K562 (cell line): ENCODE measurements around the gene NR5A2. TPM values are rescaled to one million over a fixed set of nuclear protein-coding genes. Genes with fewer than 3 reads are reported as not detected.

Experiments used
- ATAC-seq: fragments of 200-7000 bp; cut with Tn5 transposase; 3 replicates; pipeline ENCODE4 v1.9.1; 2020; ENCODE audit warnings: moderate library complexity
- BruUV-seq: library from RNA; stranded (reverse); fragments of 400-500 nt; replicated peaks from 2 replicates; lab custom pipeline; 2021; lab: Mats Ljungman, UMichigan
- CTCF ChIA-PET: fragments of 300-600 bp; formaldehyde crosslinking; extraction: SDS; loops from one replicate; lab custom pipeline; 2021; ENCODE audit warnings: low intra/inter-chr PET ratio; lab: Yijun Ruan, JAX
- POLR2A ChIA-PET: fragments of 300-600, 350-650 bp; sonication (Branson Sonifier 250); formaldehyde crosslinking; extraction: SDS; loops from one replicate; lab custom pipeline; 2021; ENCODE audit warnings: antibody characterized with exemption, inconsistent platforms; lab: Yijun Ruan, JAX
- DNase-seq, 4 experiments: peaks; one replicate each; pipeline versions ENCODE4 v3.0.0 to v3.0.0-alpha.2; 2011 to 2018; ENCODE audit warnings: low spot score in 3 of 4, mixed read lengths in 3 of 4; ENCODE audit errors: extremely low read depth in 1 of 4
- FAIRE-seq: peaks from 2 replicates; lab custom pipeline; 2011; peaks lifted over from hg19 to GRCh38; lab: Jason Lieb, UNC
- H2AFZ ChIP-seq: 2 replicates; pipeline ENCODE4 v1.6.0; 2011; ENCODE audit warnings: low read depth, low read length, control low read depth, inconsistent platforms
- H3K27ac ChIP-seq: fragments of 200-600 bp; 3 replicates; pipeline ENCODE4 v1.8.0; 2011; ENCODE audit warnings: low read depth, mild to moderate bottlenecking, control low read depth, inconsistent platforms, low read length, moderate library complexity, mixed read lengths; ENCODE audit errors: extremely low read depth
- H3K27me3 ChIP-seq, 2 experiments: fragments of 300-600 bp in 1 of 2; 2 replicates in 1 of 2; 3 replicates in 1 of 2; pipeline versions ENCODE4 v1.6.0 to v1.8.0; 2011; ENCODE audit warnings: inconsistent platforms in 2 of 2, low read length in 2 of 2, mild to moderate bottlenecking in 1 of 2, mixed read lengths in 1 of 2, moderate library complexity in 1 of 2; ENCODE audit not compliant: control insufficient read depth in 2 of 2, insufficient read depth in 2 of 2
- H3K36me3 ChIP-seq: fragments of 300-600 bp; 3 replicates; pipeline ENCODE4 v1.8.0; 2011; ENCODE audit warnings: mild to moderate bottlenecking, low read length, inconsistent platforms; ENCODE audit not compliant: control insufficient read depth, insufficient read depth
- H3K4me1 ChIP-seq, 2 experiments: fragments of 200-600 bp in 1 of 2; replicated peaks in 1 of 2; 2 replicates in 1 of 2; 3 replicates in 1 of 2; pipeline versions ENCODE4 v1.5.1 to v1.8.0; 2011; ENCODE audit warnings: inconsistent platforms in 2 of 2, low read length in 2 of 2, mild to moderate bottlenecking in 1 of 2, mixed read lengths in 1 of 2, moderate library complexity in 1 of 2; ENCODE audit not compliant: control insufficient read depth in 2 of 2, insufficient read depth in 2 of 2
- H3K4me2 ChIP-seq: 2 replicates; pipeline ENCODE4 v1.6.1; 2011; ENCODE audit warnings: low read length, control low read depth, inconsistent platforms, mixed read lengths; ENCODE audit not compliant: insufficient read depth
- H3K4me3 ChIP-seq: fragments of 200-600 bp; sonication (generic), shearing (Covaris generic); 2 replicates; pipeline ENCODE4 v1.5.1; 2016; ENCODE audit warnings: control low read depth, inconsistent platforms
- H3K79me2 ChIP-seq: fragments of 200-600 bp; 3 replicates; pipeline ENCODE4 v1.8.0; 2011; ENCODE audit warnings: low read length, inconsistent platforms; ENCODE audit not compliant: control insufficient read depth, insufficient read depth
- H3K9ac ChIP-seq, 2 experiments: 2 replicates each; pipeline versions ENCODE4 v1.6.0 to v1.6.1; 2011; ENCODE audit warnings: low read depth in 2 of 2, low read length in 2 of 2, control low read depth in 1 of 2, inconsistent platforms in 1 of 2, mild to moderate bottlenecking in 1 of 2, mixed read lengths in 1 of 2; ENCODE audit not compliant: insufficient read depth in 1 of 2
- H3K9me1 ChIP-seq: one replicate; pipeline ENCODE4 v1.6.0; 2011; ENCODE audit warnings: inconsistent platforms, mild to moderate bottlenecking, low read length, moderate library complexity; ENCODE audit not compliant: control insufficient read depth, insufficient read depth
- H3K9me3 ChIP-seq: replicated peaks from 2 replicates; pipeline ENCODE4 v1.5.1; 2011; ENCODE audit warnings: low read depth, low read length, inconsistent platforms; ENCODE audit not compliant: control insufficient read depth, insufficient read depth
- H4K20me1 ChIP-seq: replicated peaks from 2 replicates; pipeline ENCODE4 v1.6.1; 2011; ENCODE audit warnings: low read length, inconsistent platforms, mixed read lengths; ENCODE audit not compliant: control insufficient read depth, insufficient read depth
- ESRRA ChIP-seq: fragments of 450-650 bp; IDR thresholded peaks from 2 replicates; pipeline ENCODE4 v1.6.1; 2014; ENCODE audit warnings: low read depth, mild to moderate bottlenecking, moderate library complexity, borderline replicate concordance
- FUS ChIP-seq: fragments of 200-400 bp; formaldehyde crosslinking; optimal IDR thresholded peaks from 2 replicates; pipeline ENCODE3; 2017; ENCODE audit warnings: low read depth, low read length
- HOMEZ ChIP-seq: fragments of 250-450 bp; sonication (Bioruptor Pico); IDR thresholded peaks from 2 replicates; pipeline ENCODE4 v1.4.0; 2020; ENCODE audit warnings: mild to moderate bottlenecking, moderate library complexity
- PREB ChIP-seq: sonication (generic); formaldehyde crosslinking; IDR thresholded peaks from 2 replicates; pipeline ENCODE4 v1.8.1; 2023; ENCODE audit warnings: mild to moderate bottlenecking, missing genetic modification reagents
- ZBTB5 ChIP-seq: fragments of 450-650 bp; IDR thresholded peaks from 2 replicates; pipeline ENCODE4 v1.6.1; 2017; ENCODE audit warnings: antibody characterized with exemption
- WGBS: fragments of 100-300 bp; shearing (Covaris generic); methylation state at CpG from one replicate; pipeline ENCODE4 v1.1.6; 2016; ENCODE audit warnings: low coverage, mixed read lengths; ENCODE audit not compliant: insufficient coverage; ENCODE audit errors: missing lambda C conversion rate; 5-methylcytosine and 5-hydroxymethylcytosine counted together
- in situ Hi-C: fragments of 300-500 bp; cut with MboI; formaldehyde crosslinking; loops from 4 replicates; pipeline ENCODE4 v1.15.0; 2018; ENCODE audit warnings: inconsistent platforms, mixed read lengths
- intact Hi-C: fragments of 100-400 bp; cut with micrococcal nuclease; formaldehyde crosslinking; loops from 2 replicates; pipeline ENCODE4 v1.14.2; 2022
- polyA plus RNA-seq, 8 experiments: library from polyadenylated mRNA; depleted of rRNA in 4 of 8; stranded (reverse) in 5 of 8; unstranded in 3 of 8; fragments of >200 nt; fragmentation: Nextera tagmentation in 2 of 8; fragmentation: Illumina TruSeq in 1 of 8; extraction: Ambion mirVana in 2 of 8; extraction: Trizol in 1 of 8; gene quantifications; 2 replicates each; pipeline versions ENCODE4 v1.2.1 to v1.2.3, GENCODE V29; 2011 to 2014; ENCODE audit warnings: inconsistent platforms in 1 of 8, missing spikeins in 1 of 8
- total RNA-seq, 7 experiments: library from RNA; depleted of rRNA in 6 of 7; stranded (reverse); fragments of >200 nt in 6 of 7; fragmentation: Illumina TruSeq in 2 of 7; extraction: Trizol in 2 of 7; gene quantifications; 2 replicates each; pipeline versions ENCODE4 v1.2.1 to v1.2.3, GENCODE V29; 2011 to 2021; ENCODE audit warnings: low replicate concordance in 1 of 7

The NR5A2 gene
- total and polyA plus RNA-seq, 9 of the 15 experiments (the other 6 are each of a cell fraction or from before 2014, with no cell fraction given), result 0.13 to 0.40 (median 0.29) TPM

GRCh38 chr1:200006711-200007110 is 20.8 kb upstream of the NR5A2 start:
- DNase-seq (no peak), FAIRE-seq (no peak), ATAC-seq (no peak)
- WGBS, result 0% methylated on average over 3 of the region's 3 CpGs
- intact Hi-C loops (no loop called here), in situ Hi-C loops (no loop called here)
- POLR2A ChIA-PET, result no interaction called here
- Histone ChIP-seq H3K9ac (no peak overlapping the region), H3K27me3 (peaks cover 0 to 3% of the 10 kb centered on the region in 2 experiments; a peak in 2 of 5 replicates), H3K9me3 (no peaks in the 10 kb centered on the region), H3K9me1 (no peaks in the 10 kb centered on the region), H2AFZ (no peak overlapping the region), H4K20me1 (no peaks in the 10 kb centered on the region), H3K36me3 (no peaks in the 10 kb centered on the region), H3K4me3 (no peak overlapping the region), H3K4me1 (no peaks in the 10 kb centered on the region), H3K27ac (no peak overlapping the region), H3K4me2 (no peak overlapping the region), H3K79me2 (no peaks in the 10 kb centered on the region)
- CTCF ChIA-PET, result no interaction called here
- no TSS peak for BruUV-seq
- TF ChIP-seq ZBTB5, result no peak
- no peak for TF ChIP-seq HOMEZ (CRISPR knock-in tag)
- no peak for TF ChIP-seq ESRRA
- TF ChIP-seq PREB (CRISPR knock-in tag), result no peak
- no peak for TF ChIP-seq FUS
